ENCODE results near the gene ABCA8. TPM values are rescaled to one million over a fixed set of nuclear protein-coding genes. Genes with fewer than 3 reads are reported as not detected.

The ABCA8 gene
- total RNA-seq, result 7.6 and 14.9 TPM in 2 replicates

DNA sequence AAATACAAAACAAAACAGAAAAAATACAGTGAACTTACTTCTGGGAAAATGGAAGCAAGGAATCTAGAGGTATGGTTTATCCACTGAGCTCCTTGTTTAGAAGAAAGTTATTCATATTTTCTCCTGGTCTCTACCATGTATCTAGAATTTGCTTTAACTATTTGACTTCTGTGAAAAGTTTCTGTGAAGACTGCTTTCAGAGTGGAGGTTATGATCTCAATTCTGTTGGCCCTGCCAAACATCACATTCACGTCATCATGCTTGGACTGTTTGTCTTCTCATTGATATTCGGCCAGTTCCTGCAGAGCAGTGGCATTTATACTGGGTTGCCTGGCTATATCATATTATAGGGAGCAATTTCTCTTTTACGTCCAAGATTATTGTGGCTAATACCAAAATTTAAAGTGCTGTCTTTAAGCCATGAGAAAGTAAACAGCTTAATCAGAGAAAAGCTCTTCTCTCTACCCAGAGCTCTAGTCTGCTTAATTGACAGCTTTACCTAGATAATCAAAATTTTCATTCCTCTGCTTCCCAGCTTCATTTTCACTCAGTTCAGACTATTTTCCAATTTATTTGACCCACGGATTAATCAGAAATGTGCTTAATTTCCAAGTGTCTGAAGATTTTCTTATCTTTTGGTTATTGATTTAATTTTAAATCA lies at the start of gene ABCA8:
Gene ABCA8, minus strand, starts transcription at position 212 of the 661 bp plus-strand sequence. CDS start 13,358 bp downstream, outside the sequence.

Other genes with a start within 250 kb of the ABCA8 start
- 4.3 and 7.0 TPM in 2 replicates for gene ABCA9, start 105.5 kb upstream of the ABCA8 start, total RNA-seq
- gene ABCA6, start 186.5 kb upstream of the ABCA8 start, total RNA-seq, result 7.9 and 9.7 TPM in 2 replicates

All from uterine smooth muscle cell (primary cell).